GDM1 (cell line): ENCODE results near the gene PLCB1.
"Not testable (repeated sequence)": the region's sequence is repeated elsewhere in the genome, so short reads cannot be mapped to it uniquely, and the experiment has no call there.

Source experiments
- DNase-seq: peaks from one replicate; lab custom pipeline; 2025; lab: John Stamatoyannopoulos, UW

PLCB1 gene

DNA sequence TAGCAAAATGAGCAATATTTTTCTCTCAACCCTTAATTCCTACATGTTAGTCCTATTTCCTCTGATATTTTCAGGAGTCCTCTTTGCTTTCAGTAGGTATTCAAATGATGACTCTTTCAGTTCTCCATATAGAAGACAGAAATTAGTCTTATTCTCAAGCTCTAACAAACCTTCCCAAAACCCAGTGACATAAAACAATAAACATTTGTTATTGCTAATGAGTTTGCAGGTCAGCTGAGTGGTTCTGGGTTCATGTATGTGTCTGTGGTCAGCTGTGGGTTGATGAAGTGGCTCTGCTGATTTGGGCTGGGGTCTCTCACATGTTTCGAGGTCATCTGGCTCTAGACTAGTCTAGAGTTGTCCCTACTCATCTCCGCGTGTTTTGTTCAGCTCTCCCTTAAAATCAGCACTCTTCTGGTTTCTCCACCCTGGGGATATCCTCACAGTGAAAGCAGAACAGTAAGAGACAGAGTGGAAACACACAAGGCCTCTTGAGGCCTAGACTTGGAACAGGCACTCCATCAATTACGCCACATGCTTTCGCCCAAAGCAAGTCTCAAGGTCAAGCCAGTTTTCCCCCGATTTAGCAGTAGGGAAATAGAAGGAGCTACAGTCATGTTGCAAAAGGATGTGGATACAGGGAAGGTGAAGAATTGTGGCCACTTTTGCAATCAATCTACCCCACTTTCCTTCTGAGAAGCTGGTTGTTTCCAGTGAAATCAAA is 273.0 kb downstream of the PLCB1 start:
- no peak for DNase-seq

DNA sequence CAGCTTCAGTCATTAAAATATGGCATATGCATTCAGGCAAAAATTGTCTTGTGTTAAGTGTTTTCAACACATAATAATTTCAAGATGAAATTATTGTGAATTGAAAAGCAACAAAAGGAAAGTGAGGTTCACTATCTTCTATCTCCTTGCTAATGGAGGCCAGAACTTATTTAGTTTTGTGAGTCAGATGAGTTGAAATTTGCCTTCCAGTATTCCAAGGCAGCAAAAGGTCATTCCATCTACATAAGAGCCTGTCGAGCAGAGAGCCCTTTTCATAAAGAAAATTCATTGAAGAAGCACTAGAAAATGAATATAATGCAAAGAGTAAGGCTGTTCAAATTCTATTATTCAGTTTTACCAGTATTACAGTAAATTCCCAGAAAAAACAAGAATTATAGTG is 274.3 kb downstream of the PLCB1 start:
- DNase-seq: no peak

DNA sequence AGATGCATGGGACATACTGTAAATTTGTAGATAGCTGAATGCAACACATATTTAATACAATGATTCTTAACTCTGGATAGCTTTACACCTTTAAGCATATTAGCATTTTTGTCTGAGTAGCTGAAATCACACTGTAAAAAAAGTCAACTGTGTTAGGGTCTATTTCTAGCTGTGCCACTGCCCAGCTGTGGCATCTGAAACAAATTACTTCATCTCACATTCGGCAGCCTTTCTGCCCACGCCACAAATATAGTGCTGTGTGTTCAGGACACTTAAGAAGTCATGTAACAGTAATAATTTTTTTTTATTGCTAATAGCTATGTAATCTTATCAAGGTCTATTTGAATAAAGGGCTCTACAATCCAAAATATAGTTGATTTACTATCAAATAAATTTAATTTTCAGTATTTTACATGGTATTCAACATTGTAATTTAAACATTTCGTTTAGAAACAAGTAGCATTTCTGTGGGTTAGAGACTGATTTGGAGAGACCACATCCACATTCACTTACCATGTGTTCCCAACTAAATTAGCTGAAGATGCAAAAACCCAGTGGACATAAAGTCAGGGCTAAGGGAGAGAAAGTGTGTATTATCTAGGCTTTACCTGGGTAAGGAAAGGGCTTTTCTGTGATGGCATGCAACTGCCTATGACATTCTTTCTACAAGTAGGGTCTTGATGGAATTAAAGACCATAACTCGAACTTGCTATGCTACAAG is 276.7 kb downstream of the PLCB1 start:
- no peak for DNase-seq

- DNase-seq: no peak
These were observed 281.6 kb downstream of the PLCB1 start for GRCh38 chr20:8413691-8414090.

DNA sequence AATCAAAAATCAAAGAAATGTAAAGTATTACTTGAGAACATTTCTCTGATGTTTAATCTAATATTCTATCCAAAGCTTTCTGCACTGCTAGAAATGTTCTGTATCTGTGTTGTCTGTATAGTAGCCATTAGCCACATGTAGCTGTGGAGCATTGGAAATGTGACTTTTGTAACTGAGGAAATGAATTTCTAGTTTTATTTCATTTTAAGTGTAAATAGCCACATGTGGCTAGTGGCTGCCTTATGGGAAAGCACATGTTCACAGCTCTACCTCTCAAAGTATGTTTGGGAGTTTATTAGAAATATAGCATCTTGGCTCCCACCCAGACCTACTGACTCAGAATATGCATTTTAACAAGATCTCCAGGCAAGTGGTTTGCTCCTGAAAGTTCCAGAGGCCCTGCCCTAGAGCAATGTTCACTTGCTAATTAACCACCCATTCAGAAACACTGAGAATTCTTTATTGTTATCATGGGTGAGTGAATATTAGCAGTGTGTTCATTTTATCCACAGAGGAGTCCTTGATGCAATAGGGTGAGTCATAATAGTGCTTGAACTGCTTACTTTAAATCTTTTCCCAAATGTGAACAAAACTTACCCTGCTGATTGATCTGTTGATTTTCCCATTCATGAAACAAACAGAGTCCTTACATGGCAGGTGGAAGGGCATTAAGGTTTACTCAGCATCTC is 282.7 kb downstream of the PLCB1 start:
- no peak for DNase-seq

DNA sequence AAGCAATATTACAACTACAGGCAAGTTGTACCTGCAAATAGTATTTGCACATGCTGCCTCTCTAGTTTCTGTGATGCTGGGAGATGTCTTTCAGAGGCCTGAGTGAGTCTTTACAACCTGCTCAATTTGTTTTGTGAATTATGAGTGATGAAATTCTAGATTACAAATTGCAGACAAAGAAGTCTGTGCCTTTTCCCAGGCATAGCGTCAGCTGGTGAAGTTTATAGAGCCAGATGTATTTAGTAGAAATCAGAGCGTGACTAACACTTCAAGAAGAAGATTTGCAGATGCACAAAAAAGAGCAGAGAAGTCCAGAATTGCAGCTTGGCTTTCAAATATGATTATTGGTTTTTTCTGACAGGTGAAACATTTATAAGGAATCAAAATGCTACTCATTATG is 289.9 kb downstream of the PLCB1 start:
- DNase-seq: no peak

DNA sequence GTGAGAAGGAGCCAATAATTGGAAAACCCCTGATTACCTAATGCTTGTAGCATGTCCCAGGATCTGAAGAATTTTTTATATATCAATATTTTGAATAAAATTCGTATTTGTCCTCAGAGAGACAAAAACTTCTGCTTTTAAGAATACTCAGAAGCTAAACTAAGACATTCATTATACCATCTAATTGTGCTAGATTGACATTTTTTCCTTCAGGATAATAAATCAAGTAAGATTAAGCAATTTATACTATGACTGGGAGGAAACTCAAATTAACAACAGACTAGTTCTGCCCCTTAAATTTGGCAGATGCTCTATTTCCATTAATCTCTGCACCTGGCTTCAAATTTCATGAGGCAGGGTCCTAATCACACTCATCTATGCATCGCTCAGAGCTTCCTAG is 291.4 kb downstream of the PLCB1 start:
- no peak for DNase-seq

GRCh38 chr20:8424010-8424409 is 291.9 kb downstream of the PLCB1 start:
- no peak for DNase-seq

DNA sequence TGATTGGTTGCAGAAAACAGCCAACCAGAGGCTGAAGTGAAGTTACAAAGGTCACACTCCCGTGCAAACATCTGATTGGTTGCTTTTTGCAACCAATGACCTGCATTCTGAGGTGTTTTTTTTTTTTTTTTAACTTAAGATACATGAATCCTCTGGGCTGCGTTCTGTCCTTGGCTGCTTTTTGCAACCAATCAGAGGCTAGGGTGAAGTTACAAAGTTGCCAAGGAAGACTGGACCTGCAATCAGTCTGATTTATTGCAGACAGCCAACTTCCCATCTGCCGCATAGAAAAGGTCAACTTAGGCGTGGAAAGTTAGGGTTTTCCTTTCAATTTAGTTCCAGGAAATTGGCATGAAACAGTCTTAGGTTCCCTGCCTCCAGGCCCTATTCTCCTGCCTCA is 292.9 kb downstream of the PLCB1 start:
- no peak for DNase-seq

DNA sequence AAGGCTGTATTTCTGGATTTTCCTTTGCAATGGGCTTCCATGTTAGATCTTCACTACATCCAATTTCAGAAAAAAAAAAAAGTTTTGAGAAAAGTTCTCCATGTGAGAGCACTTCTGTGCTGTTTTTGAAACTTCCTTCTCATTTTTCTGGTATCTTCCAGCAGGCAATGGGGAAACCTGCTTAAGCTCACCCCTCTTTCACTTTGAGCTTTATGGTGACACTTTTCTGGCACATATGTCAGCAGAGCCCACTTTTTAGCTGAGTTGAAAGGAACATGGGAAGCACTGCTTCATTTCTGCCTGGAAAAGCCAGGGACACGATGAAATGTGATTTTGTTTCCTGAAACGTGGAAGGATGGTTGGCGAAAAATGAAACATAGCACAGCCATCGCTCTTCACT is 293.7 kb downstream of the PLCB1 start:
- no peak for DNase-seq

DNA sequence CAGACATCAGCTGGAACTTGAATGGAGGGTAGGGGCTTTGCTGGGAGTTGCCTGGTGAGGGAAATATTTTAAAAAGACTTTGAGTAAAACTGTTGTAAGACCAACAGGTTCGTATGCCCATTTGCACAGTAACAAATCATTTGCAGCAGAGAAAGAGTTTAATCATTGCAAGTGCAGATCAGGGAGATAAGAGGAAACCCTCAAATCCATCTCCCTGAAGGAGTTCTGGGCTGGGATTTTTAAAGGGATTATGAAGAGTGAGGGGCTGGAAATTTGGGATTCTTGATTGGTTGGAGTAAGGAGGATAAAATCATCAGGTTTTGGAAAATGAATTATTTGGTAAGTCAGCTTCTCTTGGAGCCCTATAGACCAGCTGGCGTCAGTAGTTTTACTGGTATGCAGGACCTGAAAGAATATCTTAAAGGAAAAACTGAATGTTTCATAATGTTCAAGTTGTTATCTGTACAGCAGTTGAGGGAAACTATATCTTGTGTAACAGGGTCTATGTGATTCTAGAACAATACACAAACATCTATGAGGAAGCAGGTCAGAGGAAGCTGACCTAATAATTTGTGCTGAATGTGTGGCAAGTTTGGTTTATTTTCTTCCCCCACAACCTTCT is 295.5 kb downstream of the PLCB1 start:
- DNase-seq: no peak

DNA sequence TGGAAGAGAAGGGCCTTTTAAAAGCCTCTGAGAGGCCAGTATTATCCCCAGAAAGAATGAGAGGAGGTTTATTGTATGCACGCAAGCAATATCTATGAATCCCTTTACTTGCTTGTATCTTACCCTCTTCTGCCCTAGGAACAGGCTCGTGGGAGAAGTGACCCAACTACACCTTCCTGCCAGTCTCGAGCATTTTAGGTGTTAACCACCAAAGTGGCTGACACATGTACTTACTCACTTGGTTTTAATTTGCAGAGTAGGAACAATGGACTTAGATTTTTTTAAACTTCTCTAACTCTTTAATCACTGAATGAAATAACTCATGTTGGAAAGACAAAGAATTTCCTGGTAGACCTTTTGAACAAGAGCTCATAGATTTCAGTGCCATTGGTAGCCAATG is 296.9 kb downstream of the PLCB1 start:
- no peak for DNase-seq

DNA sequence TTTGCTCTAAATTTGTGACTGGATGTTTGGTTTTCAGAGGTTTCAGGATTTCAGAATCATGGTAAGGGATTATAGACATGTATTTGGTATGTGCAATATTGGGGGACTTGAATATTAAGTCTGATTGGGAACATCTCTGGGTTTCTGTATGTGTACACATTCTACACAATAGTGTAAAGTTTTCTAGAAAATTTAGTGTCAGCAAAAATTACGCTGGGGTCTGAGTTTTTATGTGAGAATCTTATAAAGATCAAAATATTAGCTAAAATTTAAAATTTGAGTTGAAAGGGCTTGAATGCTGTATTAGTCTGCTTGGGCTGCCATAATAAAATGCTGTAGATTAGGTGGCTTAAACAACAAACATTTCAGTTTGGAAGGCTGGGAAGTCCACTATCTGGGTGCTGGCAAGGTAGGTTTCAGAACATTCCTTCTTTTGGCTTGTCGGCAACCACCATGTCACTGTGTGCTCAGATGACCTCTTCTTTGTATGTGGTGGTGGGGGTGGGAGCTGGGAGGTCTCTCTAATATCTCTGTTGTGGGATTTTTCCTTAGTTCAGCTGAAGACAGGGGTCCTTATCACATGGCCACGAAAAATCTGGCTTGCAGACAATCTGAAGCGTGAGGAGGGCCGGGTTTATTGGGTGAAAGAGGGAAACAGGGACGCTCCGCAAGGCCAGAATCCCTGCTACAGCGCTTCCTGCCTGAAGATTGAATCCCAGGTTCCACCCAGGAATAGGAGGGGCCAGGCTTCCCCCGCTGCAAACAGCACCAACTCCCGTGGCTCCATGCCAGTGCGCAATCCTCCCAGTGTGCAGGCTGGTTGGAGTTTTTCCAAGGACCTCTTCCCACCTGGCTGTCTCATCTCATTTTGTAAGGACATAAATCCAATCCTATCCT is 299.7 kb downstream of the PLCB1 start:
- DNase-seq: no peak

GRCh38 chr20:8432435-8433148 is 300.5 kb downstream of the PLCB1 start:
- no peak for DNase-seq

DNA sequence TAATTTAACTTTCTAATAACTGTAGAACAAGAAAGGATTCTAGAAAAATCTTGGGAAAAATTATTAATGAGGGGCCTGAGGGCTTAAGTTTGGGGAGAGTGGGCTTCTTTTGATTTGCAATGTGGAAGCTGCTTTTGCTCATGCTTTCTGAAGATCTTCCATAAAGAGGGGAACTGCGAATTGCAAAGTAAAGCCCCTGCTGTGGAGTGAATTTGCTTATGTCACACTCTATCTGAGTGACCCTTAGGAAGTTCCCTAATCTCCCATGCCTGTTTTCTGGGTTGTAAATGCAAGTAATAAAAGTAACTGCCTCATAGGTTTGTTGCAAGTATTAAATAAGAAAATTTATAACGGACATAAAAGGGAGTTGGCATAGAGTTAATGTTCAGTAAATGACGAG is 301.2 kb downstream of the PLCB1 start:
- no peak for DNase-seq

DNA sequence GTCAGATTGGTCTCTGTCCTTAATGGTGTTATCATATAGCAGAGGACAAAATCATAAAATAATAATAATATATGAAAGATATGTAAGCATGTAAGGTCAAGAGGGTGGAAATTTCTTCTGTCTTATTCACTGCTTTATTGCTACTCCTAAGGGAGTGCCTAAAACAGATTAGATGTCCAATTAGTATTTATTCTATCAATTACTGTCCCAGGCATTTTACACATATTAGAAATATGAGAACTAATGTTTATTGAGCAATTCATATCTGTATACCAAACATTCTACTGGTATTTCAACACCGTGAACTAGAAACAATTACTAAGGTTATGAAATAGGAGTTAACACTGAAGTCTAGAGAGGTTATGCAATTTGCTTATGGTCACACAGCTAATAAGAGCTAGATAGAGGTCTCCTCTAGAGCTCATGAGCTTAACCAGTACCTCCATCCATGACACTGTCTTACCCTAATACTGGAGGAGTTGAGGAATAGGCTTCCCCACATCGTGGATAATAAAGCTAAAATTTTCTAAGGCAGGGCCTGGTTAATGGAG is 302.3 kb downstream of the PLCB1 start:
- no peak for DNase-seq

DNA sequence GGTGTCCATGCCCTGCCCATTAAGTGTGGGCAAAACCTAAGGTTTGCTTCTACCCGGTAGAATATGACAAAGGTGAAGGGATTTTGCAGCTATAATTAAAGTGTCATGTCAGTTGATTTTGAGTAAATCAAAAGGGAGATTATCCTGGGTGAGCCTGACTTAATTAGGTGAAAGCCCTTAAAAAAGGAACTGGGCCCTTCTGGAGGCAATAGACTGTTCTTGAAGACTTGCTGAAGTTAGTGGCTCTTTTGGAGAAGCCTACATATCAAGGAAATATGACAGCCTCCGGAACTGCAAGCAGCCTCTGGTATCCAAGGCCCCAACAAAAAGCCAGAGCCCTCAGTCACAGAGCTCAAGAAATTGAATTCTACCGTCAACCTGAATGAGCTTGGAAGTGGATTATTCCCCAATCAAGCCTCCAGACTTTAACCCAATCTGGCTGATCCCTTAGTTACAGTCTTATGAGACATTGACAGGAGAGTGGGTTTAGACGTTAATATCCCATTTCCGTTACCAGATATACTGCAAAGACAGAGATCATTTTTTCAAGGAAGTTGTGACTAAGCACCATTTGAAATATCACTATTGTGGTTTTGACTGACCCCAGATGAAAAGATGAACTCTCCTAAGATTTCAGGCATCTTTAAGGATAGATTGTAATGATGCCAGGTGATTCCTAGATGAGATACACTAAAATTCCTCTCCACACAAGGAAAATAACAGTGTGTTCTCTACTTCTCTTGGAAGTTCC is 303.4 kb downstream of the PLCB1 start:
- no peak for DNase-seq

- not testable (repeated sequence) for DNase-seq
These were observed 304.9 kb downstream of the PLCB1 start for GRCh38 chr20:8436938-8437337.

GRCh38 chr20:8438748-8439147 is 306.7 kb downstream of the PLCB1 start:
- no peak for DNase-seq

GRCh38 chr20:8443464-8444072 is 311.5 kb downstream of the PLCB1 start:
- DNase-seq: peak; percentile 7
